Upper lobe of left lung (tissue), 4 donors: ENCODE results near the gene AKAP8L.

Experiments used
- CTCF ChIP-seq, 6 experiments: fragments of 450-650 bp in 4 of 6; fragments of 200-600 bp in 2 of 6; sonication (generic) in 2 of 6; IDR thresholded peaks; one replicate each; pipeline ENCODE4 v1.5.1; 2016 to 2019; ENCODE audit warnings: antibody characterized with exemption in 6 of 6
- POLR2AphosphoS5 ChIP-seq, 2 donors: sonication (generic); formaldehyde crosslinking; IDR thresholded peaks; one replicate each; pipeline ENCODE4 v1.5.1; 2017; ENCODE audit warnings: antibody characterized with exemption in 2 of 2

DNA sequence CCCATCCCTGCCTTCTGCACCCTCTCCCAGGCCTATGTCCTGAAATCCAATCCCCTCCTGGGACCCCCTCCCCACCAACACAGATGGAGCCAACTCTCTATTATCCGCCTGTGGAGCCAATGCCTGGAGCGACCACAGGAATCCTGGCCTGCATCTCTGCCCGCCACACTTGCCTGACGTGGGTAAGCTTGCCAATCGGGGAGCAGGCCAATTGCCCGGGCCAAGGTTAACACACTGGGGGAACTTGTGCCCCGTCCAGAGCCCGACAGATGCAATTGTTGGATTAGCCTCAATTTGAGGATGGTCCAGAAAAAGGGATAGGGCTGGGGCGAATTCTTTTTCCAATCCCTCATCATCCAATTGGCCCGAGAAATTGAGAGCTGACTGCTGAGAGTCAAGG is 25.1 kb upstream of the AKAP8L start:
- TF ChIP-seq CTCF (IDR thresholded peaks at IDR 0.05) (no peak), POLR2AphosphoS5 (IDR thresholded peaks at IDR 0.05) (no peak)
